Spleen (tissue), 11 donors: ENCODE results near the gene MEST. TPM values are rescaled to one million over a fixed set of nuclear protein-coding genes. Genes with fewer than 3 reads are reported as not detected.
A peak's percentile ranks its signal among the peaks of the same experiment; 100 is the strongest.

Source experiments
- DNase-seq: peaks from one replicate; pipeline ENCODE4 v3.0.0-alpha.2; 2020
- H3K27ac ChIP-seq, 8 donors: fragments of 200-600 bp; sonication (generic) in 7 of 8; 1 replicate in 4 of 8; 2 replicates in 4 of 8; pipeline versions ENCODE4 v1.5.0 to v1.8.0; 2016 to 2021; ENCODE audit warnings: inconsistent platforms in 4 of 8, mild to moderate bottlenecking in 4 of 8, moderate library complexity in 1 of 8
- H3K27me3 ChIP-seq, 7 donors: fragments of 200-600 bp; sonication (generic) in 6 of 7; replicated peaks in 1 of 7; 1 replicate in 4 of 7; 2 replicates in 3 of 7; pipeline versions ENCODE4 v1.5.0 to v1.8.0; 2016 to 2021; ENCODE audit warnings: inconsistent platforms in 3 of 7, mild to moderate bottlenecking in 1 of 7
- H3K36me3 ChIP-seq, 6 donors: fragments of 200-600 bp; sonication (generic) in 5 of 6; 1 replicate in 4 of 6; 2 replicates in 2 of 6; pipeline versions ENCODE4 v1.5.0 to v1.8.0; 2016 to 2021; ENCODE audit warnings: inconsistent platforms in 2 of 6
- H3K4me1 ChIP-seq, 6 donors: fragments of 200-600 bp; sonication (generic) in 5 of 6; 1 replicate in 3 of 6; 2 replicates in 3 of 6; pipeline versions ENCODE4 v1.5.0 to v1.8.0; 2016 to 2021; ENCODE audit warnings: inconsistent platforms in 3 of 6
- H3K4me3 ChIP-seq, 8 donors: fragments of 200-600 bp; sonication (generic) in 7 of 8; 1 replicate in 4 of 8; 2 replicates in 4 of 8; pipeline versions ENCODE4 v1.5.0 to v1.8.0; 2016 to 2021; ENCODE audit warnings: inconsistent platforms in 4 of 8, mild to moderate bottlenecking in 4 of 8, moderate library complexity in 2 of 8
- H3K9me3 ChIP-seq, 8 donors: fragments of 200-600 bp; sonication (generic) in 7 of 8; 1 replicate in 4 of 8; 2 replicates in 4 of 8; pipeline versions ENCODE4 v1.5.0 to v1.8.0; 2016 to 2021; ENCODE audit warnings: inconsistent platforms in 4 of 8
- CTCF ChIP-seq, 11 experiments: fragments of 200-600 bp in 7 of 11; fragments of 450-650 bp in 4 of 11; sonication (generic) in 4 of 11; IDR thresholded peaks in 8 of 11; conservative IDR thresholded peaks in 3 of 11; 1 replicate in 7 of 11; 2 replicates in 4 of 11; pipeline versions ENCODE4 v1.4.0 to v1.8.0; 2016 to 2021; ENCODE audit warnings: antibody characterized with exemption in 11 of 11, inconsistent platforms in 4 of 11, mild to moderate bottlenecking in 1 of 11
- POLR2A ChIP-seq, 3 donors: fragments of 450-650 bp; IDR thresholded peaks; one replicate each; pipeline ENCODE4 v1.5.1; 2017; ENCODE audit warnings: antibody characterized with exemption in 3 of 3, mild to moderate bottlenecking in 1 of 3
- POLR2AphosphoS5 ChIP-seq, 3 donors: sonication (generic); formaldehyde crosslinking; IDR thresholded peaks; one replicate each; pipeline ENCODE4 v1.5.1; 2017; ENCODE audit warnings: antibody characterized with exemption in 3 of 3
- WGBS, 5 donors: extraction: QIAGEN DNeasy Blood & Tissue Kit in 3 of 5; methylation state at CpG; one replicate each; pipeline versions ENCODE4 v1.1.5 to v1.1.7; 2013 to 2018; 5-methylcytosine and 5-hydroxymethylcytosine counted together
- intact Hi-C: fragments of 100-400 bp; cut with DNase I; formaldehyde crosslinking; loops from one replicate; pipeline ENCODE4 v1.15.0; 2023; ENCODE audit warnings: low total_unique reads
- polyA plus RNA-seq, 3 donors: library from polyadenylated mRNA; stranded (reverse); fragments of 200-250 nt; gene quantifications; one replicate each; pipeline ENCODE4 v1.2.1, GENCODE V29; 2013
- total RNA-seq, 7 donors: library from RNA; depleted of rRNA in 3 of 7; stranded (reverse); fragments of >200 nt in 3 of 7; fragmentation: NEBNext Ultra II Directional in 4 of 7; extraction: Animal tissue kit (Norgen Biotek cat#: 25700) in 4 of 7; gene quantifications; one replicate each; pipeline versions ENCODE4 v1.1.0 to v1.2.1, GENCODE V29; 2016 to 2021
- donor health status: healthy with polysubstance abuse.
- donor health status: DM: no; HTN: no; CAD: no; lungs with moderate emphysema.
- donor health status: DM: no; HTN: no; CAD: no.
- donor health status: Bipolar disorder and iron deficiency.
- donor health status: healthy.
- donor health status: DM: no; HTN: no; CAD: no.
- donor health status: DM: yes; HTN: yes; CAD: no.

Gene MEST
- total and polyA plus RNA-seq, 10 donors: 11.2 to 198 (median 98.2) TPM

- no peaks in the 10 kb centered on the region for H3K4me1 ChIP-seq
- H3K4me3 ChIP-seq: no peak overlapping the region
- no peaks in the 10 kb centered on the region for H3K27me3 ChIP-seq
- WGBS, 5 donors: 74 to 94% (median 82%) methylated on average over 2 of the region's 2 CpGs
- peaks cover 0 to 14% (median 12%) of the 10 kb centered on the region in 8 donors for H3K9me3 ChIP-seq
- DNase-seq: no peak
- intact Hi-C loops: no loop called here
- no peak overlapping the region for H3K27ac ChIP-seq
- TF ChIP-seq POLR2AphosphoS5 (IDR thresholded peaks at IDR 0.05): no peak
- TF ChIP-seq POLR2A (IDR thresholded peaks at IDR 0.05): no peak
- no peak for TF ChIP-seq CTCF (IDR thresholded peaks at IDR 0.05 in 8 of 11, conservative IDR thresholded peaks at IDR 0.05 in 3 of 11)
- no peaks in the 10 kb centered on the region for H3K36me3 ChIP-seq
Measured at GRCh38 chr7:130454959-130455358, 36.9 kb upstream of the MEST start.

DNA sequence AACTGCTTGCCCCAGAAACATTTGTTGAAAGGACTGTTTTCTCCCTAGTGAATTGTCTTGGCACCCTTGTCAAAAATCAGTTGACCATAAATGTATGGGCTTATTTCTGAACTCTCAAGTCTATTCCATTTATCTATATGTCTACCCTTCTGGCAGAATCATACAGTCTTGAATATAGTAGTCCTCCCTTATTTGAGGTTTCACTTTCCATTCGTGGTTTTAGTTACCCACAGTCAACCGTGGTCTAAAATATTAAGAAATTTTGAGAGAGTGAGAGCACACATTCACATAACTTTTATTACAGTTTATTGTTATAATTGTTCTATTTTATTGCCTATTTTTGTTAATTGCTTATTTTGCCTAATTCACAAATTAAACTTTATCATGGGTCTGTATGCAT, 33.6 kb upstream of the MEST start:
- H3K9me3 ChIP-seq: peaks cover 0 to 16% (median 14%) of the 10 kb centered on the region in 8 donors
- TF ChIP-seq POLR2AphosphoS5 (IDR thresholded peaks at IDR 0.05) (no peak), POLR2A (IDR thresholded peaks at IDR 0.05) (no peak), CTCF (IDR thresholded peaks at IDR 0.05 in 8 of 11, conservative IDR thresholded peaks at IDR 0.05 in 3 of 11) (no peak)
- WGBS, 5 donors: 22 to 25% (median 25%) methylated on average over 2 of the region's 2 CpGs
- H3K27ac ChIP-seq: no peak overlapping the region
- H3K36me3 ChIP-seq: no peaks in the 10 kb centered on the region
- no peaks in the 10 kb centered on the region for H3K4me1 ChIP-seq
- intact Hi-C loops: no loop called here
- H3K27me3 ChIP-seq: no peaks in the 10 kb centered on the region
- no peak for DNase-seq
- peak overlapping the region in 1 of 8 donors; percentile 6 for H3K4me3 ChIP-seq

DNA sequence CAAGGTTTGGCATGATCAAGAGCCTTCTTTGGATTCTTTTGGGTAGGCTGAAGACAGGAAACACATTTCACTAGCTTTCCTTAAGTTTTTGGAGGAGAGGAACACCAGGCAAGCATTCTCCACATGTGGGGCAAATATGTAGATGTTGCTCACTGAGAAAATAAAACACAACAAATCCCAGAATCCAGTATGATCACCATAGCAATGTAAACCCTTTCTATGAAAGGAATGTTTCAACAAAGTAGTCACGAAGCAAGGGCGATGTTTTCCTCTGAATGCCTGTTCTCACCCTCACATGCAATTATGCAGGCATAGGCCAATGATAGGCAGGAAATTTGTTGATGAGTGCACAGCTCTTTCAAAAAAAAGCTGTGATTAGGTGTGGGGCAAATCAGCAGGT, 30.6 kb upstream of the MEST start:
- Histone ChIP-seq H3K9me3 (peaks cover 0 to 24% (median 16%) of the 10 kb centered on the region in 8 donors), H3K27me3 (no peaks in the 10 kb centered on the region), H3K4me1 (no peaks in the 10 kb centered on the region), H3K27ac (no peak overlapping the region), H3K36me3 (no peaks in the 10 kb centered on the region), H3K4me3 (no peak overlapping the region)
- intact Hi-C loops: no loop called here
- WGBS, 5 donors: 46 to 98% (median 79%) methylated on average over 2 of the region's 2 CpGs
- TF ChIP-seq CTCF (IDR thresholded peaks at IDR 0.05 in 8 of 11, conservative IDR thresholded peaks at IDR 0.05 in 3 of 11) (no peak), POLR2A (IDR thresholded peaks at IDR 0.05) (no peak), POLR2AphosphoS5 (IDR thresholded peaks at IDR 0.05) (no peak)
- no peak for DNase-seq

DNA sequence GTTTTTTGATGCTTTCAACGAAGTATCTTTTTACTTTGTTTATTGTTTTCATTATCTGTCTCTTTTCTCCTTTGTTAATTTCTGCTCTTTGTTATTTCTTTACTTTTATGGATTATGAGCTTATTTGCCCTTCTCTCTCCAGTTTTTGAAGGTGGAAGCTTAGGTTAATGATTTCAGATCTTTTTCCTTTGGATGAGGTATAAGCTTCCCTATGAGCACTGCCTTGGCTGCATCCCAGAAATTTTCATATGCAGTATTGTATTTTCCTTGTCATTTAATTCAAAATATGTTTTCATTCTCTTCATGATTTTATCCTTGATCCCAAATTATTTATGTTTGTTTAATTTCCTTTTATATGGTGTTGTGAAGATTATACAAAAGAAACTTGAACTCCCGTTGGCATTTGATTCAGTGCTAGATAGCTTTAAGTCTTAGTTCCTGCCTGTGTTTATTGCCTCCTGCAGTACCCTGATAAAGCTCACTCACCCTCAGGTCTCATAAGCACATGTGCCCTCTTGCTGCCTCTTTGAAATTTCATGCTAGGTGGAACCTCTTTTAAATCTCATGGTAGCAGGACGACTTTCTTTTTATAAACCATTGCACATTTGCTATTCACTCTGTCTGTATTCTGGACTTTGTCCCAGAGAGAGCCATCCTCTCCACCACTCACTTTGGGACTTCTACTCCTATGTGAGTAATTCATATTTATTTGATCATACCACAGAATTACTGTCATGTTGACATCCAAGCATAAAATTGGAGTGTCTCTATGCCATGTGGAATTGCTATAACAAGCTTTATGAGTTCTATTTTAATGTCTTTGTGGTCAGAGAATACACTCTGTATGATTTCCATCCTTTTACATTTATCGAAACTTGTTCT, 28.1 kb upstream of the MEST start:
- 55 to 63% (median 62%) methylated on average over 4 of the region's 4 CpGs for WGBS, 5 donors

More for the DNA sequence above, 28.1 kb upstream of the MEST start:
- Histone ChIP-seq H3K36me3 (no peaks in the 10 kb centered on the region), H3K27me3 (no peaks in the 10 kb centered on the region), H3K4me3 (no peak overlapping the region), H3K9me3 (peaks cover 0 to 22% (median 14%) of the 10 kb centered on the region in 8 donors), H3K27ac (peak overlapping the region in 1 of 8 donors; percentile 6), H3K4me1 (no peaks in the 10 kb centered on the region)
- DNase-seq: no peak
- intact Hi-C loops: no loop called here
- TF ChIP-seq CTCF (IDR thresholded peaks at IDR 0.05 in 8 of 11, conservative IDR thresholded peaks at IDR 0.05 in 3 of 11) (peak in 1 of 11 experiments; percentile 19), POLR2AphosphoS5 (IDR thresholded peaks at IDR 0.05) (no peak), POLR2A (IDR thresholded peaks at IDR 0.05) (no peak)
